ENCODE results near the gene RPL12.

Gene RPL12

DNA sequence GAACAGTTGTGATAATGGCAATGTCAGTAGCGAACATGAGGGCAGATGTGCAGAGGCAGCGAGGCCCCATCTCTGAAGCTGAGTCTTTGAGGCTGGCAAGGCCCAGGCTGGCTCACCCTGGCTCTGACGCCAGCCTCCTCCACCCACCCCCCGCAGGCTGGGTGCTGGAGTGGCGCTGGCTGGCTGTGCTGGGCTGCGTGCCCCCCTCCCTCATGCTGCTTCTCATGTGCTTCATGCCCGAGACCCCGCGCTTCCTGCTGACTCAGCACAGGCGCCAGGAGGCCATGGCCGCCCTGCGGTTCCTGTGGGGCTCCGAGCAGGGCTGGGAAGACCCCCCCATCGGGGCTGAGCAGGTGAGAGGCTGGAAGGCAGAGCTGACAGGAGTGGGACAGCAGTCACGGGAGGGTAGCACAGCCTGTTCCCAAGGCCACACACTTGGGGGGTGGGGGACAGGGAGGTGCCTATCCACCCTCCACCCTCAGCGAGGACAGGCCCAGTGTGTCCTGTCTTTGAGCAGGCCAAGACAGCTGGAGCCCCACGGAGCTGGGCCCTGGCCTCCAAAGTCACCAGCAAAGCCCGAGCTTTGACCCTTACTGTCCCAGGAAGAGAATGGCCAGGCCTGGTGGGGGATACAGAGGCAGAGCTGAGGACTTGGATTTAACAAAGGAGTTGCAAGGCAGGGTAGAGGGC lies 48.7 kb downstream of the RPL12 start:
- DNase-seq: no peak

DNA sequence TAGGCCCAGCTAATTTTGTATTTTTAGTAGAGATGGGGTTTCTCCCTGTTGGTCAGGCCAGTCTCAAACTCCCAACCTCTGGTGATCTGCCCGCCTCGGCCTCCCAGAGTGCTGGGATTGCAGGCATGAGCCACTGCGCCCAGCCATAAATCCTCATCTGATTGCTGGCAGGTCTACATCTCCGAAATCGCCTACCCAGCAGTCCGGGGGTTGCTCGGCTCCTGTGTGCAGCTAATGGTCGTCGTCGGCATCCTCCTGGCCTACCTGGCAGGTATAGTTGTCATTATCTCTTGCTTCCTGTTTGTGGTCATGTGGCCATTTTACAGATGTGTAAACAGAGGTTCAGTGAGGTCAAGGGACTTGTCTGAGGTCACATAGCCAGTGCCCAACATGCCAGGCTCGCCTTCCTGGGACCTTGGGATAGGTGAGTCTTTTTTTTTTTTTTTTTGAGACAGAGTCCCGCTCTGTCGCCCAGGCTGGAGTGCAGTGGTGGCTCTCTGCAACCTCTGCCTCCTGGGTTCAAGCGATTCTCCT lies 51.4 kb downstream of the RPL12 start:
- DNase-seq: no peak

DNA sequence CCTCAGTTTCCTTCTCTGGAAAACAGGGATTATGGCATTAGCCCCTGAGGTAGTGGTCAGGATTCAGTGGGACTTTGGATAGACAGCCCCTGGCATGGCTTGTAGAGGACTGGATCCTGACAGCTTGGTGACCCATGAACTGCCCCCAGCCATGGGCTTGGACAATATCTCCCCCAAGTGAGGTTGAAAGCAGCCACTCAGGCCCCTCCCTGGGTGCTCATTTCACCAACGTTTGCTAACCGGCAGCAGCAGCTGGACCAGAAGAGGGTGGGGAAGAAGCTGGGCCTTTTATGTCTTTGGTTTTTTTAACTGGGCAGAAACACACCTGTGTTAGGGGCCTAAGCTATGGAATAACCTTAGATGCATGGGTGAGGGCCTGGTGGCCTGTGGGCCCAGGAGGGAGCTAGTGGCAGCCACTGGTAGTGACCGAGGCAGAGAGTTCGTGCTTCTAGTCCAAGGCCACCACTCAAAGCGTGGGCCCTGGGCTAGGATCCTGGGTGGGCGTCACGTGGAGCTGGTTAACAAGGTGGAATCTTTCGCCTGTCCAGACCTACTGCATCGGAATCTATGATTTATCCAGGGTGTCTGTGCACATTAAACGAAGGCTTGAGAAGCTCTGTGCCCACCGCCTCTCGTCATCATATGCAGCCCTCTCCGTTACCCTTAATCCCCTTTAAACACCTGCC lies 52.3 kb downstream of the RPL12 start:
- DNase-seq: no peak

DNA sequence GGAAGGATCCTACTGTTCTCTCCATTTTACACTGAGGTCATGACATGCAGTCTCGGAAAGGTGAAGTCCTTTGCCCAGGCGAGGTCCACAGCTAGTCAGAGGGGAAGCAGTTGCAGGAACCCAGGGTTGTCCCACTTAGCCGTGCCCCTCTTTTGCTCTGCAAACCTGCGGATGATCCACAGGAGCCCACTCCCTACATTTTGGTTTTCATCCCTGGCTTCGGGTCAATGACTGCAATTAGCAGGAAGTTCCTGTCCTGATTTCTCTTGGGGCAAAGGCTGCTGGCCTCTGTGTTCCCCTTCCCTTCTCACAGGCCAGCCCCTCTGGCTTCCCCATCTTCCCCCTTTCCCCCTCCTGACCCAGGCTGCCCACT lies 52.9 kb downstream of the RPL12 start:
- DNase-seq: no peak

All from CD4-positive, alpha-beta T cell treated with Interleukin-4 for 4 hours (primary cell).